ENCODE measurements around the gene TBC1D22A. TPM values are rescaled to one million over a fixed set of nuclear protein-coding genes. Genes with fewer than 3 reads are reported as not detected.

The TBC1D22A gene
- total RNA-seq, 6 experiments from 2014 or later, result 10.9 to 18.1 (median 14.0) TPM

DNA sequence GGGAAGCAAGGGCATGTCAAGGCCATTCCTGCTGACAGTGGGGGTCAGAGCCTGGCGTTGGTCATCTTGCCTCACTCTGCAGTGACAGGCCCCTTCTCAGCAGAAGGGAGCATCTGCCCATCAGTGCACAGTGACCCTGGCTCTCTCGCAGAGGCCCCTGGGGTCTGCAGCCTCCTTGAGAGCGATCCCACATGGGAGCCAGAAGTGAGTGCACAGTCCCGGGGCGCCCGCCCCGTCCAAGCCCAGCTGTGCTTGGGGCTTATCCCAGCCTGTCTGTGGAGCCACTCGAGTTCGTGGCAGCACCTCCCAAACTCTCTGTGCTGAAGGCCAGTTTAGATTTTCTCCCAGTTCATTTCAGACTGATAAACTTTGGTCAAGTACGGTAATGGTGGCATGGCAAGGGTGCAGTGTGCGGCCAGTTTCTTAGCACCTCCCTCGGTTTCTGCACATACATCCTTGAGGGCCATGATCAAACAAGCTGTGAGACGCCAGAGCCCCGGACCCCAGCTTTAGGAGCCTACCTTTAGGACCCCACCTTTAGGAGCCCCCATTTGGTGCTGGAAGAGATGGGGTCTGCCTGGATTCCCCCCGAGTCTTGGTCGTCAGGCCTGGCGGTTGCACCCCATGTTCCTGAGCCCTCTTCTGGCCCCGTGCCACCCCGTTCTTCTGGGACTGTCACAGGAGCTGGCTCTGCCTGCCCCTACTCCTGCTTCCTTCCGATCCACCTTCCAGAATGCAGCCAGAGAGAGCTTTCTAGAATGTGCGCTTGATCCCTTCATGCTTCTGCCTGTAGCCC lies 369.4 kb downstream of the TBC1D22A start:
- peak in 1 of 3 donors; percentile 47 for DNase-seq

DNA sequence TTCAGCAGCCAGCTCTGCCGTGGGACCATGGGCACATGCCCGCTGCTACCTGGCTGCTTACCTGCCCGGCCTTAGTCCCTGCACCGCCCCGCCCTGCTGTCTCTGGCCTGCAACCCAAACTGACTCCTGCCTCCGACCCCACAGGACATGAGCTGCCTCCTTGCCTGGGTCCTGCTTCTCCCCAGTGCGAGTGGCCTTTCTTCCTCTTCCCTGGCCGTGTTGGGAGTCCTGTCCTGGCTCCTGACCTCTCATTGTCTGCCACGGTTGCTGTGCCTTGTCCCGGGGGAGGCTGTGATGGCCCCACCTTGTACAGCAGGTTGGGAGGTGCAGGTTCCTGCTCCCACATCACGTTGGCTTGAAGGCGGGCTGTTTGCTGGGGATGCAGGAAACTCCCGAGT lies 370.0 kb downstream of the TBC1D22A start:
- Histone ChIP-seq H3K27me3 (no peaks in the 10 kb centered on the region), H3K9me3 (no peaks in the 10 kb centered on the region), H3K36me3 (no peaks in the 10 kb centered on the region), H3K4me3 (no peak overlapping the region), H3K27ac (no peak overlapping the region), H3K4me1 (no peaks in the 10 kb centered on the region)
- WGBS (ENCODE audit: insufficient coverage, low coverage, low lambda C conversion rate, missing lambda C conversion rate), result 87% methylated on average over 8 of the region's 13 CpGs
- DNase-seq, result no peak
- intact Hi-C loops (cut with DNase I), result no loop called here
- TF ChIP-seq POLR2A (IDR thresholded peaks at IDR 0.05), result no peak
- TF ChIP-seq, protein P1, sequence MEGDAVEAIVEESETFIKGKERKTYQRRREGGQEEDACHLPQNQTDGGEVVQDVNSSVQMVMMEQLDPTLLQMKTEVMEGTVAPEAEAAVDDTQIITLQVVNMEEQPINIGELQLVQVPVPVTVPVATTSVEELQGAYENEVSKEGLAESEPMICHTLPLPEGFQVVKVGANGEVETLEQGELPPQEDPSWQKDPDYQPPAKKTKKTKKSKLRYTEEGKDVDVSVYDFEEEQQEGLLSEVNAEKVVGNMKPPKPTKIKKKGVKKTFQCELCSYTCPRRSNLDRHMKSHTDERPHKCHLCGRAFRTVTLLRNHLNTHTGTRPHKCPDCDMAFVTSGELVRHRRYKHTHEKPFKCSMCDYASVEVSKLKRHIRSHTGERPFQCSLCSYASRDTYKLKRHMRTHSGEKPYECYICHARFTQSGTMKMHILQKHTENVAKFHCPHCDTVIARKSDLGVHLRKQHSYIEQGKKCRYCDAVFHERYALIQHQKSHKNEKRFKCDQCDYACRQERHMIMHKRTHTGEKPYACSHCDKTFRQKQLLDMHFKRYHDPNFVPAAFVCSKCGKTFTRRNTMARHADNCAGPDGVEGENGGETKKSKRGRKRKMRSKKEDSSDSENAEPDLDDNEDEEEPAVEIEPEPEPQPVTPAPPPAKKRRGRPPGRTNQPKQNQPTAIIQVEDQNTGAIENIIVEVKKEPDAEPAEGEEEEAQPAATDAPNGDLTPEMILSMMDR (IDR thresholded peaks at IDR 0.05), result no peak
- ATAC-seq, result no peak

More for the DNA sequence above, 369.4 kb downstream of the TBC1D22A start:
- no peak overlapping the region for H3K4me3 ChIP-seq
- intact Hi-C loops (cut with DNase I), result no loop called here
- H3K4me1 ChIP-seq, result no peaks in the 10 kb centered on the region
- H3K9me3 ChIP-seq, result no peaks in the 10 kb centered on the region
- TF ChIP-seq, protein P1 (IDR thresholded peaks at IDR 0.05), result no peak
- no peak for TF ChIP-seq POLR2A (IDR thresholded peaks at IDR 0.05)
- ATAC-seq, result no peak
- 100% methylated on average over 5 of the region's 21 CpGs for WGBS (ENCODE audit: insufficient coverage, low coverage, low lambda C conversion rate, missing lambda C conversion rate)
- no peaks in the 10 kb centered on the region for H3K36me3 ChIP-seq
- no peaks in the 10 kb centered on the region for H3K27me3 ChIP-seq
- no peak overlapping the region for H3K27ac ChIP-seq

DNA sequence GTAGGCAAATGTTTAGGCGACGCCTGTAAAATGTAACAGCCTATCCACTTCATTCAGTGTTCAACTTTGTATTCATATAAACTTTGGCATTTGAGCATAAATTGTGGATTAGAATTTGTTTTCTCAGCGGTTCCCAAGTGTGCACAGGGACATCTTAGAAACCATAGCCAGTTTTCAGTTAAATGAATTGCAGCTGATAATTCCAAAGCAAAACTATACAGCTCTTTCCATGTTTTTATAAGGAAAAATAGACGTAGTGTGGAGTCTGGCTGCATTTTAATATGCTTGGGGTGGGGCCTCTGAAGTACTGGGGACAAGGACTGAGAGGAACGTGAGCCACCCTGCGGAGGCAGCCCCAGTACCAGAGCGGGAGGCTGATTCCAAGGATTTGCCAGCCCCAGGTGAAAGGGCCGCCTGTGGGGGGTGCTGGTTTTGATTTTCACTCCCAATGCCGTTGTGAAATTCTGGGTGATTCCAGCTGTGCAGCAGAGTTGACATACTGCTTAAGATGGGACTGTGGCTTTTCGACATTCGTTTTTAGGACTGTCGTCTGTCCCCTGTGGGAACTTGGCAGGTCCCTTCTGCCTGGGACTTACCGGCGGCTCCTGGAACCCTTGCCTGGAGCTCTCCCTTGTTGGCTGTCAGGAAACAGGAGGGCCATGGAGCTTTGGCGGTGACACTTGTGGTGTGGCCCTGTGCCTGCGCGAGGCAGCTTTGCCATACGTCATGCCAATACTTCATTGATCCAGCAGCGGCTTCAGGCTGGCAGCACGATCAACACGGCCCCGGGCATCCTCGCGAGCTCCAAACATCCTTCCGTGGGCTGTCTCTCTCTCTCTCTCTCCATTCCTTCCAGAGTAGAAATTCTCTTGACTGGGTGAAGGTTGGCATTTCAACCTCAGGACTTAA lies 370.9 kb downstream of the TBC1D22A start:
- no peaks in the 10 kb centered on the region for H3K9me3 ChIP-seq
- no peak for DNase-seq
- intact Hi-C loops (cut with DNase I), result no loop called here
- TF ChIP-seq, protein P1 (IDR thresholded peaks at IDR 0.05), result no peak
- no peak for TF ChIP-seq POLR2A (IDR thresholded peaks at IDR 0.05)
- H3K27me3 ChIP-seq, result no peaks in the 10 kb centered on the region
- no peak for ATAC-seq
- H3K4me3 ChIP-seq, result no peak overlapping the region
- no peak overlapping the region for H3K27ac ChIP-seq
- H3K4me1 ChIP-seq, result no peaks in the 10 kb centered on the region
- 92% methylated on average over 17 of the region's 25 CpGs for WGBS (ENCODE audit: insufficient coverage, low coverage, low lambda C conversion rate, missing lambda C conversion rate)
- H3K36me3 ChIP-seq, result no peaks in the 10 kb centered on the region

DNA sequence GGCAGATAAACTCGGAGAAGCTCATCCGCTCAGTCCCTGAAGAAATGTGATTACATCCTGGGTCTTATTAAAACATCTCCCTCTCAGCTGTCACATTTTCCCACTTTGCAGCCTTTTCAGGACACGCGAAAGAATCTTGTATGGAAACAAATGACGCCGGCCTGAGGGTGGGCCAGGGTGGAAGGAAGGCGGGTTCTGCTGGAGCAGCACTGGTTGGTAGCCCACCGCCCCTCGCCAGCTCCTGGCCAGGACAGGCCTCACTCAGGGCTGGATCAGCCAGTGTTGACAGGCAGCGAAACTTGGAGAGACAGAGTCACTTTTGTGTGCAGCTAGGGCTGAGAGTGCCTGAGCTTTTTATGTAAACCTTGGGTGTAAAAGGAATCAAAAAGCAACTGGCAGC lies 371.8 kb downstream of the TBC1D22A start:
- Histone ChIP-seq H3K27ac (no peak overlapping the region), H3K4me3 (no peak overlapping the region), H3K9me3 (no peaks in the 10 kb centered on the region), H3K4me1 (no peaks in the 10 kb centered on the region), H3K36me3 (no peaks in the 10 kb centered on the region), H3K27me3 (no peaks in the 10 kb centered on the region)
- DNase-seq, result no peak
- TF ChIP-seq, protein P1 (IDR thresholded peaks at IDR 0.05), result no peak
- no peak for TF ChIP-seq POLR2A (IDR thresholded peaks at IDR 0.05)
- intact Hi-C loops (cut with DNase I), result no loop called here
- WGBS (ENCODE audit: insufficient coverage, low coverage, low lambda C conversion rate, missing lambda C conversion rate), result 80% methylated on average over 7 of the region's 10 CpGs
- no peak for ATAC-seq

Measured in right lobe of liver (tissue), 6 donors.